DMS53 treated with DMSO at 0.1 percent for 48 hours (cell line): ENCODE measurements around the gene PTH2R.
"Not testable (repeated sequence)": the region's sequence is repeated elsewhere in the genome, so short reads cannot be mapped to it uniquely, and the experiment has no call there.

Experiments used
- DNase-seq: peaks from one replicate; lab custom pipeline; 2025; ENCODE audit not compliant: unreplicated experiment; lab: John Stamatoyannopoulos, UW

PTH2R gene

DNA sequence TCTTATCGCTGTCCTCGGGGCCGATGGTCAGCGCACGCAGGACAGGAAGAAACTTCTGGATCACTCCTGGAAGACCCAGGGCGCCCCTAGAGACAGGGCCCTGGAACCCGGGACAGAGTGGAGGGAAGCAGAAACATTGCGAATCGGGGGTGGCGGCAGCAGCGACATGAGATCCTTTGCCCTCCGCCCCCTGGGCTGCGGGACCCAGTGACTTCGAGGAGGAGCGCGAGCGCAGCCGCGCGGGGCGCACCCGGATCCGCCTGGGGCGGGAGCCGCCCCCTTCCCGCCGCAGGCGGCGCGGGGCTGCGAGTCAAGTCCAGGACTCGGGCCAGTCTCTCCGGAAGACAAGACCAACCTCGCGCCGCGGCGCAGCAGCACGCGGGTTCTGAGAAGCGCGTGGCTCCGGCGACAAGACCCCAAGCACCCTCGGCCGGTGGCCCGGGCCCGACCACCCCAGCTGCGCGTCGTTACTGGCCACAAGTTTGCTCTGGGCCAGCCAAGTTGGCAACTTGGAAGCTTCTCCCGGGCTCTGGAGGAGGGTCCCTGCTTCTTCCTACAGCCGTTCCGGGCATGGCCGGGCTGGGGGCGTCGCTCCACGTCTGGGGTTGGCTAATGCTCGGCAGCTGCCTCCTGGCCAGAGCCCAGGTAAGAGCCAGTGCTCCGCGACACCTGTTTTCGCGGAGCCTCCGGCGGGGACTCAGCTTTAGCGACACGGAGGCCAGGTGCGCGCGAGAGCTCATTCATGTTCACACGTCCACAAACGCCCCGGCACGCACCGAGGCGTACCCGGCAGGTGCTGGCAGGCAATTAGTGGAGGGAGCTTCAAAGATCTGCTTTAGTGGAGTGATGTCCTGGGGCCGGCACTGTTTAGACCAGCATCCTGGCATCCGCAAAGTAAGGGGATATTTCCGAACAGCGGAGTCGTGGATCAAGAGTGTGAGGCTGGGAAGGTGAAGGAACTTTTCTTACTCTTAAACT, at the start of gene PTH2R:
PTH2R (plus strand) TSS at position 319 of the 978 bp plus-strand sequence; CDS start at position 571, 252 bp downstream.
- DNase-seq = peak; percentile 82

- DNase-seq = no peak
Measured at GRCh38 chr2:208356846-208357574, 49.6 kb upstream of the PTH2R start.

DNA sequence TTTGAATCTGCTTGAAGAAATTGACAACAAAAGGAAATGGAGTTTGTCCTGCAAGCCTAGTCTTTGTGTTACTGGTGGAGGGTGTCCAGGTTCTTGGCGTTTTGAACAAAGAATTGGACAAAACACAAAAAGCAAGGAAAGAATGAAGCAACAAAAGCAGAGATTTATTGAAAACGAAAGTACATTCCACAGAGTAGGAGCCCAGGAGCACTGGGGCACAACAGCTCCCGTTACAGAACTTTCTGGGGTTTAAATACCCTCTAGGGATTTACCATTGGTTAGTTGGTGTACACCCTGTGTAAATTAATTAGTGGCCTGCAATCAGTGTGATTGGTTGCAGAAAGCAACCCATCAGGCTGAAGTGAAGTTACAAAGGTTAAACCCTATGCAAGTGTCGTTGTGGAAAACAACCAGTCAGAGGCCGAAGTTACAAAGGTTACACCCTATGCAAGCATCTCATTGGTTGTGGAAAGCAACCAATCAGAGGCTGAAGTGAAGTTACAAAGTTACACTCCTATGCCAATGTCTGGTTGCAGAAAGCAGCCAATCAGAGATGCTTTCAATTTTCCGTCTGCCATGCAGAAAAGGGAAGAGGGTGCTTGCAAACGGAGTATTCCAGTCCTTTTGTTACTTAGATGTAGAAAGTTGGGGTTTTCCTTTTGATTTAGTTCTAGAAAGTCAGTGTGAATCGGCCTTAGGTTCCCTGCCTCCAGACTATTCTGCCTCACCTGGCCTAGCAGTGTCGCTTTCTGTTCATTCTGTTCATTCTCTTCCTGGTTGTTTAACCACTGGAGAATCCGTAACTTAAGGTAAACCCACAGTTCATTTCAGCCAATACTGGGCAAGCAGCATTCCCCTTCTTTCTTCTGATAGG, 47.6 kb upstream of the PTH2R start:
- no peak for DNase-seq

DNA sequence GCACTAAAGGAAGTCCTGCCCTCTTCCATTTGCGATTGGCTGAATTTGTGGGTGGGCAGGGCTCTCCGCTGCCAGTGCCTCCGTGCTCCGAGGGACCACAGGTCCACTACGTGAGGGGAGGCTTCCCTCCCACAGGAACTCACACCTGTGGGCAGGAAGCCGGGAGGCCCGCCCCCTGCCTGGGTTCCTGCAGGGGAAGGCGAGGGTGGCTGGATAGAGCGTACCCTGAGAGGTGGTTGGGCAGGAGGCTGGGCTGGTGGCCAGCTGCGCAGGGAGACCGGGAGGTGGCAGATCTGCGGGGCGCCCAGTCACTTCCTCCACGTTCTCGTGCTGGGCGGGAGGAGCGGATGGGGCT, 47.0 kb upstream of the PTH2R start:
- DNase-seq = no peak

GRCh38 chr2:208360259-208361076, 46.1 kb upstream of the PTH2R start:
- no peak for DNase-seq

DNA sequence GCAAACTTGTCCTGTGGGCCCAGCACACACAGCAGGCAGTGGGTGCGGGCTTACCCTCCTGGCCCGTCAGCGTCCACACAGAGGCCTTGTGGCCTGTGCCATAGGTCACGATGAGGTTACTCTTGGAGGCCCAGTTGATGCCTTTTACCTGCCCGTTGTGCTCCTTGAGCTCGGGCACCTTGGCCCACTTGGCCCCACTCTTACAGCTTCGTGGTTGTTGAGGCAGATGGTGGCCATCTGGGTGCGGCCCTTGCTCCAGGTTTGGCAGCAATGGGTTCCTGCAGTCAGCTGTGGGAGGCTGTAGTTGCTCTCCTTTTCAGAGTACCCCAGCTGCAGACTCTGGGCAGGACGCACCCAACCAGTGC, 45.5 kb upstream of the PTH2R start:
- DNase-seq = no peak

GRCh38 chr2:208363485-208363884, 43.1 kb upstream of the PTH2R start:
- no peak for DNase-seq

GRCh38 chr2:208366215-208367127, 40.1 kb upstream of the PTH2R start:
- no peak for DNase-seq

DNA sequence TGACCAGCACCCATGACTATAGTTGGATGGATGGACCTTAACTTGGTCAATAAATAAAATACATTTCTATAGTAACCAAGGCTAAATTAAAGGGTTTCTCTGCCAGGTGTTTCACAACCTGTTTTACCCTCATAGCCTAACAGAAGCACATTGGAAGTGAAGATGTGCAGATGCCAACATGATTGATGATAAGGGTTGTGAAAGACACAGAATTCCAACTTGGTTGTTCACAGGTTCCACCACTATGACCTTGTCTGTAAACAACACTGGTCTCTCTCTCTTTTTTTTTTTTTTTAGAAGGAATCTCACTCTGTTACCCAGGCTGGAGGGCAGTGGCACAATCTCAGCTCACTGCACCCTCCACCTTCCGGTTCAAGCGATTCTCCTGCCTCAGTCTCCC, 37.5 kb upstream of the PTH2R start:
- DNase-seq = no peak

- DNase-seq = no peak
Measured at GRCh38 chr2:208370881-208371633, 35.5 kb upstream of the PTH2R start.

GRCh38 chr2:208371634-208371935, 35.0 kb upstream of the PTH2R start:
- DNase-seq = no peak

GRCh38 chr2:208373460-208374089, 33.0 kb upstream of the PTH2R start:
- DNase-seq = peak; percentile 24

DNA sequence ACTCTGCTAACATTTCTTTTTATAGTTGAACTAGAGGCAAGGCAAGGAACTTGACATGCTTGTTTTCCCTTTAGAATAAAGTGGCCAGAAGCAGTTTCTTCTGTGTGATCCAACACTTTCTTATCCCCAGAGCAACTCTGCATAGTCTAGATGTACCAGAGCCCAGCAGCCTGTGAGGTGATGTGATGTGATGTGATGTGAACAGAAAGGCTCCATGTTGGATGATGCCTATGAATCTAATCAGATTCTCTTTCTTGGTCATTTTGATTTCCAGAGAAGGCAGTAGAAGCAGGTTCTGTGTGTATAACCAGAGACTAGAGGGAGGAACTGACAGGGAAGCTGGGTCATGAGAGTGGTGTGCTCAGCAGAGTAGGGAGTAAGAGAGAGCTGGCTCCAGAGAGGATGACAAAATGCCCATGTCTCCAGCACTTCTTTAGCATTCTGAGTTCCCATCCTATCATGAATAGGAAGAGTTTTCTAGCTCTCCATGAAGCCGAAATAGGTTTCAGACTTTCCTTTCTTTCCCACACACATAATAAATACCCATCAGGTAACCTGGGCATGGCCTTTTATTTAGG, 31.0 kb upstream of the PTH2R start:
- DNase-seq = no peak

DNA sequence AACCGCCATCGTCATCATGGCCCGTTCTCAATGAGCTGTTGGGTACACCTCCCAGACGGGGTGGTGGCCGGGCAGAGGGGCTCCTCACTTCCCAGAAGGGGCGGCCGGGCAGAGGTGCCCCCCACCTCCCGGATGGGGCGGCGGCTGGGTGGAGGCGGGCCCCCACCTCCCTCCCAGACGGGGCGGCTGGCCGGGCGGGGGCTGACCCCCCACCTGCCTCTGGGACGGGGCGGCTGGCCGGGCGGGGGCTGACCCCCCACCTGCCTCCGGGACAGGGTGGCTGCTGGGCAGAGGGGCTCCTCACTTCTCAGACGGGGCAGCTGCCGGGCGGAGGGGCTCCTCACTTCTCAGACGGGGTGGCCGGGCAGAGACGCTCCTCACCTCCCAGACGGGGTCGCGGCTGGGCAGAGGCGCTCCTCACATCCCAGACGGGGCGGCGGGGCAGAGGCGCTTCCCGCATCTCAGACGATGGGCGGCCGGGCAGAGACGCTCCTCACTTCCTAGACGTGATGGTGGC, 29.2 kb upstream of the PTH2R start:
- not testable (repeated sequence) for DNase-seq

DNA sequence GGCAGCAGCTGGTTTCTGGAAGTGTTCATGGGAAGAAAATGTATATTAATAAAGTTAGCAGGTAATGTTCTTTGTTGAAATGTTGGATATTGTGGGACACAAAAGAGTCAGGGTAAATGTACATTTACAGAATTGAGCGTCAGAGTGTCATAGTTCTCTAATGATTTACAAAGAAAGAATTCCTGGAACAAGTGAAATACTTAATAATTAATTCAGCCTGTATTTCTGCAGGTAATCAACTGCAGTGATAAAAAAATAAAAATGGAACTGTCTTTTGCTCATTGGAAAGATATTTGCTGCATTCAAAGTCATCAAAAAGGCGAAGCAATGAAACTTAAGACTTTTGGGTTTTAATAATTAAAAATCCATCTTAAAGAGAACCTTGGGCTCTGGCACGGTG, 27.4 kb upstream of the PTH2R start:
- DNase-seq = no peak

DNA sequence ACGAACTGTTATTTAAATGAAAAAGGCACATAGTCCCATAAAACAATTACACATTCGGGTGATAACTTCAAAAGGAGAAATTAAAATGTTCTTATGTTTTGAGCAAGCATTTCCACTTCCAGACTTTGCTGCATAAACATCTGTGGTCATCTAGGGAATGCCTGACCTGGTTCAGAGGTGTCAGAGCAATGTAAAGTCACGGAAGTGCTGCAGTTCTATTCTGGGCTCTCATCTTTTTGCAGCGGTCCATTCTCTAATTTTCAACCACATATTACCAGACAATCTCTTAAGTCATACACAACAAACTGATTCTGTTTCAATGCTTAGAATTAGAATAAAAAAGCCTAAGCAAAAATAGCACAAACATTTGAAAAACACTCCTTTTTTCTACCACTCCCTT, 22.0 kb upstream of the PTH2R start:
- no peak for DNase-seq

DNA sequence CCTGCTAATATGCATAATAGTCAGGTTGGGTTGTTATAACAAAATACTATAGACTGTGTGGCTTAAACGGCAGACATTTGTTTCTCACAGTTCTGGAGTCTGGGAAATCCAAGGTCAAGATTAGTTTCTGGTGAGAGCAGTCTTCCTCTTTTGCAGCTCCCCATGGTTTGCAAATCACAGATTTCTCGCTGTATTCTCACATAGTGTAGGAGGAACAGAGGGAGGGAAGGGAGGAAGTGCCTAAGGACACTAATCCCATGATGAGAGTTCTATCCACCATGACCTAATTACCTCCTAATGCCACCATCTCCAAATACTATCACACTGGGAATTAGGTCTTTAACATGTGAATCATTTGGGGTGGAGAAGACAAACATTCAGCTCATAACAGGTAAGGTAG, 20.1 kb upstream of the PTH2R start:
- no peak for DNase-seq

- DNase-seq = no peak
Measured at GRCh38 chr2:208389940-208390339, 16.7 kb upstream of the PTH2R start.
